IPS-18a (cell line): Measurements from ENCODE around the gene DNAJC13.

Source experiments
- H3K27ac ChIP-seq: one replicate; pipeline ENCODE4 v1.5.1; 2013; ENCODE audit warnings: low read length
- H3K27me3 ChIP-seq: one replicate; pipeline ENCODE4 v1.6.1; 2013; ENCODE audit warnings: mild to moderate bottlenecking, low read length; ENCODE audit not compliant: control insufficient read depth, insufficient read depth
- H3K36me3 ChIP-seq: one replicate; pipeline ENCODE4 v1.6.1; 2013; ENCODE audit warnings: low read depth, low read length; ENCODE audit not compliant: control insufficient read depth
- H3K4me1 ChIP-seq: one replicate; pipeline ENCODE4 v1.6.1; 2013; ENCODE audit warnings: low read depth, low read length; ENCODE audit not compliant: control insufficient read depth
- H3K4me3 ChIP-seq: one replicate; pipeline ENCODE4 v1.5.1; 2013; ENCODE audit warnings: low read length
- H3K9ac ChIP-seq: one replicate; pipeline ENCODE4 v1.6.1; 2013; ENCODE audit warnings: mild to moderate bottlenecking, low read length, moderate library complexity
- H3K9me3 ChIP-seq: one replicate; pipeline ENCODE4 v1.6.1; 2013; ENCODE audit warnings: low read depth, low read length; ENCODE audit not compliant: control insufficient read depth

The DNAJC13 gene

DNA sequence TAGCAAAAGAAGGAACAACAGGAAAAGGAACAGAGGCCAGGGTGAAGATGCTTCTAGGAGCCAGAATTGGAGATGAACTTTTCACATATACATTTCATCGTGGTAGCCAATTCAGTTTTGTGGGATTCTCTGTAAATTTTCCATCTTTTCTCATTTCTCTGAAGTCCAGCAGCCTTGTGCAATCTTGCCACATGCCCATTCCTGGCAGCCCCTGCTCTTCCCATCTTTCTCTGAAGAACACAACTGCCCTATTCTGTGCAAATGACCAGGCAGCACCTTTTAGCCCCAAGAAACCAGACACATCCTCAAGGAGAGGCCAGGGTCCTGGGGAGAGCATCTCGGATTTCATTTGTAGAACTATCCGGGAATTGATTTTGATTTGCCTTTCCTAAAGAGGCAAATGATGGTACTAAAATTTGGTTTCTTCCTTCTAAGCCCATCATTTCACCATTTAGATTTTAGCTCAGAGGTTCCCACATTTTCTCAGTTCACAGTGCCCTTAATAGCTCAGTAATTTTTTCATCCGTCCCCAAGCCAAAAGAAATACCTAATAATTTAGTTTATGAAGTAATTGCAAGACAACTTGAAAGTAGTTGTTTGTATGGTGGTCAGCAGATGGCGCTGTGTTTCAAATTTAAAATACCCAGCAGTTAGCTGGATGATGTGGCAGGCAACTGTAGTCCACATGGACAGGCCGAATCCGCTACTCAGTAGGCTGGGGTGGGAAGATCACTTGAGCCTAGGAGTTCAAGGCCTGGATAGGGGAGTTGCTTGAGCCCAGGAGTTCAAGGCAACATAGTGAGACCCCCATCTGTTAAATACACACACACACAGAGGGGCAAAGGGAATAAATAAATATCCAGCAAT is 118.5 kb downstream of the DNAJC13 start:
- Histone ChIP-seq H3K27ac (no peak overlapping the region), H3K9ac (no peak overlapping the region), H3K4me3 (no peak overlapping the region), H3K27me3 (no peaks in the 10 kb centered on the region), H3K9me3 (no peaks in the 10 kb centered on the region), H3K4me1 (no peaks in the 10 kb centered on the region), H3K36me3 (peaks cover 30% of the 10 kb centered on the region)

DNA sequence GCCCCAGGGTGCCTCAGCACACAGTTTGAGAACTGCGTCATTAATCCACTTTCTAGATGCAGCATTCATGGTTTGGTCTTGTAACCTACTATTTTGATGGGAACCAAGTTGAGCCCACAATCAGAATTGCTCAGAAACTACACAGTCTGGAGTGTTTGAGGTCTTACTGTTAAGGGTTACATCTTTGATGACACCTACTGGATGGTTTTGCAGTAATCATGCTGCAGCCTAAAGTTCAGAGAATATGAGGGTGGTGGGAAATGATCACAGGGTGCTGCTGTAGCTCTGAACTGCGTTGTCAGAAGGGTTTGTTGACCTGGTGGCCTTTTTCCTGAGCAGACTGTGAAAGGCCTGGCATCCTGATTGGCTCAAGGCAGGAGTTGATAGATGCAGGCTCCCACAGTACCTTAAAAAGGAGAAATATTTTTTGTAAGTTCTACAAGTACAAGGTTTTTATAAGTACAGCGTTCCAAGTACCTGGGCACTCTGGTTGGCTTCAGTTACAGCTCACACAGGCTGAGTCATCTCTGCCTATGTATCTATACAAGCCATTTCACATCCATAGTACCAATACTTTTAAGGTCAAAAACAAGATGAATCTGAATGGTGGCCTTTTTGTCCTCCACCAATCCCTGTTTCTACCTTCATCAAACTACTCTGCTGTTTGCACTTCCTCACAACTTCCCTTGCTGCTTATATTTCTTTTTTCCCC is 119.3 kb downstream of the DNAJC13 start:
- Histone ChIP-seq H3K9ac (no peak overlapping the region), H3K27me3 (no peaks in the 10 kb centered on the region), H3K4me1 (no peaks in the 10 kb centered on the region), H3K27ac (no peak overlapping the region), H3K36me3 (peaks cover 25% of the 10 kb centered on the region), H3K4me3 (no peak overlapping the region), H3K9me3 (no peaks in the 10 kb centered on the region)

DNA sequence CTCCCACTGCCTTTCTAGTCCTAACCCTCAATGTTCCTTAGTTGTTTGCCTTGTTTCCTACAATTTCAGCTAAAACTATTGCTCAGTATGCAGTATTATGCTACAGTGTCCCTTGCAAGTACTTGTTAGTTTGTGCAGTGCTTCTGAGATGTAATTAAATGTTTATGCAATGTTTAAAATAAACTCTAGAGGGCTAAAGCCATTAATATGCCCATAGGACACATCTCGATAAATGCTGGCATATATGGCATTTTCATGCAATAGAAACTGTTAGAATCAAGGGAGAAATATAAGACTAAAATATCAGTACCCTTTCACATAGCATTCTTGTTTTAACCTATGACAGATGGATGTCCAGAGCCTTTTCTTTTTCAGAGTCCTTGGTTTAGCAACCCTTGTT is 120.0 kb downstream of the DNAJC13 start:
- H3K9me3 ChIP-seq: no peaks in the 10 kb centered on the region
- no peaks in the 10 kb centered on the region for H3K4me1 ChIP-seq
- no peak overlapping the region for H3K9ac ChIP-seq
- H3K36me3 ChIP-seq: peaks cover 21% of the 10 kb centered on the region
- H3K4me3 ChIP-seq: no peak overlapping the region
- no peaks in the 10 kb centered on the region for H3K27me3 ChIP-seq
- H3K27ac ChIP-seq: no peak overlapping the region

DNA sequence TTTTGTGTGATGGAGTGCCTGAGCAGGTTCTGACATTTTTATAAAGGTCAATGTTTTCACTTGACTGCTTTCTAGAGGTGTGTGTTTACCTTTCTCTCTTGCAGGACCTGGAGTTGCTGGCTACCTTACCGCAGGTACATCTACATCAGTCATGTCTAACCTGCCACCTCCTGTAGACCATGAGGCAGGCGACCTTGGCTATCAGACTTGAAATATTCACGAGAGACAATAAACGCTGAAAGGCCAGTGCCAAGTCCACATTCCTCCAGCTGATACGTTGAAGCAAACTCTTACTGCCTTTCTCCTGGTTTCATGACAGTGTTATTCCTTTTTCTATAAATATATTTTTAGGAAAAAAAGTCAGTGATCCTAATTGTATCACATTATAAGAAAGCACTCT is 120.8 kb downstream of the DNAJC13 start:
- H3K9ac ChIP-seq: no peak overlapping the region
- H3K4me1 ChIP-seq: no peaks in the 10 kb centered on the region
- H3K27ac ChIP-seq: no peak overlapping the region
- H3K9me3 ChIP-seq: no peaks in the 10 kb centered on the region
- no peak overlapping the region for H3K4me3 ChIP-seq
- H3K36me3 ChIP-seq: peaks cover 21% of the 10 kb centered on the region
- H3K27me3 ChIP-seq: no peaks in the 10 kb centered on the region

DNA sequence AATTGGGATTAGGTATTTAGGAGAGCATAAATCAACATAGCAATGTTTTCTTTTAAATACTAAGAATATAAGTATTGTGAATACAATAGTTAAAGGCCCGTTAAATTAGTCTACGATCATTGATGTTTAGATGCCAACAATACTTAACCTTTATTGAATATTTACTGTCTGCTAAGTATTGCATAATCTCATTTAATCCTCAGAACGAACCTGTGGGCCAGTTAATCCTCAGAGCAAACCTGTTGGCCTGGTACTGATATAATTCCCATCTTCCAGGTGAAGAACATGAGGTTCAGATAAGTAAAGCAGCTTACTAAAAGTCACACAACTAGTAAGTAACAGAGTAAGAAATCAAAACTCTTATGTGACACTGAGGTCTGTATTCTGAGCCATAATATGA is 122.4 kb downstream of the DNAJC13 start:
- no peak overlapping the region for H3K4me3 ChIP-seq
- H3K27ac ChIP-seq: no peak overlapping the region
- no peak overlapping the region for H3K9ac ChIP-seq
- peaks cover 16% of the 10 kb centered on the region for H3K36me3 ChIP-seq
- H3K27me3 ChIP-seq: no peaks in the 10 kb centered on the region
- H3K4me1 ChIP-seq: no peaks in the 10 kb centered on the region
- H3K9me3 ChIP-seq: no peaks in the 10 kb centered on the region

GRCh38 chr3:132542577-132542976 is 125.3 kb downstream of the DNAJC13 start:
- H3K9me3 ChIP-seq: no peaks in the 10 kb centered on the region
- H3K4me1 ChIP-seq: no peaks in the 10 kb centered on the region
- H3K9ac ChIP-seq: no peak overlapping the region
- H3K36me3 ChIP-seq: peaks cover 16% of the 10 kb centered on the region
- H3K4me3 ChIP-seq: no peak overlapping the region
- H3K27ac ChIP-seq: no peak overlapping the region
- H3K27me3 ChIP-seq: no peaks in the 10 kb centered on the region

GRCh38 chr3:132543011-132543739 is 125.9 kb downstream of the DNAJC13 start:
- Histone ChIP-seq H3K9ac (no peak overlapping the region), H3K27me3 (no peaks in the 10 kb centered on the region), H3K4me1 (no peaks in the 10 kb centered on the region), H3K36me3 (peaks cover 11% of the 10 kb centered on the region), H3K9me3 (no peaks in the 10 kb centered on the region), H3K4me3 (no peak overlapping the region), H3K27ac (no peak overlapping the region)

DNA sequence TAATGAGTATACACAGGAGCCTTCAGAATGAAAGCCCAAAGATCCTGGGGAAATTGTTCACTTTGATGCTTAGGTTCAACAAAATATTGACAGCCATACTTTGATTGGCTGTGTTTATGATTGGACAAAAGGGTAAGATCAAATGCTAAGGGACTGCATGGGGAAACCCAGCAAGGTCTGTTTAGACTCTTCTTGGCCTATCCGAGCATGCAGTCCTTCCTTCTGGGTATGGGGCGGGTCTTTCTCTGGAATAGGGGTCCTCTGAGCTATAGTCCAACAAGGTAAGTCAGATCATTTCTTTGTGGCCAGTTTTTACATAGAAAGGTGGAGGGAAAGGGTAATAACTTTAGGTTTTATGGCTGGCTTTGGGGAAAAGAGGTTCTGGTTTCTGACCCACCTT is 126.8 kb downstream of the DNAJC13 start:
- Histone ChIP-seq H3K4me1 (no peaks in the 10 kb centered on the region), H3K4me3 (no peak overlapping the region), H3K9me3 (no peaks in the 10 kb centered on the region), H3K9ac (no peak overlapping the region), H3K27me3 (no peaks in the 10 kb centered on the region), H3K36me3 (peaks cover 9% of the 10 kb centered on the region), H3K27ac (no peak overlapping the region)

DNA sequence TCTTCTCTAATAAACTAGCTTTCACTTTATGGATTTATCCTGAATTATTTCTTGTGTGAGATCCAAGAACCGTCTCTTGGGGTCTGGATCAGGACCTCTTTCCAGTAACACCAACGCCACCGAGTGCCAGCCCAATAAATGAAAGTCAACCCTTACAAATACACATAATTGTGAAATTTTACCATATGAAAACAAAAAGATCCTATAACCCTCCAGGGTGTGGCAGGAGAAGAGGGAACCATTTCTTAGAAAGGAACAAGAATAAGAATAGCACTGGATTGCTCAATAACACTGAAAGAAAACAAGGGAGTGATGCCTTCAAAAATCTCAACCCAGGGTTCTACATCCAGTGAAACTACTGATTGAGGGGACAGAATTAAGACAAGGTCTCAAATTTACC is 128.2 kb downstream of the DNAJC13 start:
- Histone ChIP-seq H3K9me3 (no peaks in the 10 kb centered on the region), H3K4me1 (no peaks in the 10 kb centered on the region), H3K27me3 (no peaks in the 10 kb centered on the region), H3K9ac (no peak overlapping the region), H3K36me3 (no peaks in the 10 kb centered on the region), H3K27ac (no peak overlapping the region), H3K4me3 (no peak overlapping the region)

- no peaks in the 10 kb centered on the region for H3K27me3 ChIP-seq
- no peak overlapping the region for H3K27ac ChIP-seq
- H3K4me1 ChIP-seq: no peaks in the 10 kb centered on the region
- no peak overlapping the region for H3K4me3 ChIP-seq
- no peaks in the 10 kb centered on the region for H3K36me3 ChIP-seq
- H3K9me3 ChIP-seq: no peaks in the 10 kb centered on the region
- H3K9ac ChIP-seq: no peak overlapping the region
Measured at GRCh38 chr3:132549169-132549568, 131.9 kb downstream of the DNAJC13 start.

GRCh38 chr3:132549890-132550578 is 132.7 kb downstream of the DNAJC13 start:
- H3K9ac ChIP-seq: no peak overlapping the region
- no peak overlapping the region for H3K27ac ChIP-seq
- peaks cover 6% of the 10 kb centered on the region for H3K4me1 ChIP-seq
- no peaks in the 10 kb centered on the region for H3K36me3 ChIP-seq
- no peaks in the 10 kb centered on the region for H3K27me3 ChIP-seq
- no peaks in the 10 kb centered on the region for H3K9me3 ChIP-seq
- no peak overlapping the region for H3K4me3 ChIP-seq
